Endometrial microvascular endothelial cells (primary cell): ENCODE measurements around the gene DNAH11. TPM values are rescaled to one million over a fixed set of nuclear protein-coding genes. Genes with fewer than 3 reads are reported as not detected.

ENCODE experiments used
- in situ Hi-C: cut with HindIII; loops from 2 replicates; pipeline ENCODE4 v1.10.0; 2017; ENCODE audit warnings: low sequenced_read_pairs, low pct_unique_long_range_greater_than_20kb; ENCODE audit errors: inconsistent ontology term
- total RNA-seq: library from RNA; depleted of rRNA; stranded (reverse); fragments of >200 nt; gene quantifications from one replicate; pipeline ENCODE4 v1.2.3, GENCODE V29; 2015; ENCODE audit errors: inconsistent ontology term

The DNAH11 gene
- total RNA-seq, 1 donor from 2014 or later = 3.5 TPM

DNA sequence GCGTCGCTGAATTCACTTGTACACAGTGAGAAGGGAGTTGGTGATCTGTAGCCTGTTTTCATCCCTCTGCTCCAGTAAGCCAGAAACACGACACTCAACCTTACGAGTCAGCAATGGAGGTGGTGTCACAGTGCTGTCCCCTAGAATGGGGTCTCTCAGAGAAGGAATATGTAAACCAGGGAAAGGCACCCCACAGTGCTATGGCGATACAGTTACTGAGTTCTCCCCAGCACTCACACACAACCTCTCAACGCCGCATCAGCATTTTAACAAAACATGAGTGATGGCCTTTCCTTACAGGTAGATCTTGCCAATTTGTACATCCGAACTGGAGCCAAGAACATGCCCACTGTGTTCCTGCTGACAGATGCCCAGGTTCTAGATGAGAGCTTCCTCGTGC is 206.5 kb downstream of the DNAH11 start:
- in situ Hi-C loops = no loop called here

GRCh38 chr7:21753071-21753470 is 210.2 kb downstream of the DNAH11 start:
- in situ Hi-C loops = no loop called here

- in situ Hi-C loops = no loop called here
Measured at GRCh38 chr7:21754963-21755362, 212.1 kb downstream of the DNAH11 start.

GRCh38 chr7:21757537-21758282 is 214.9 kb downstream of the DNAH11 start:
- in situ Hi-C loops = no loop called here

DNA sequence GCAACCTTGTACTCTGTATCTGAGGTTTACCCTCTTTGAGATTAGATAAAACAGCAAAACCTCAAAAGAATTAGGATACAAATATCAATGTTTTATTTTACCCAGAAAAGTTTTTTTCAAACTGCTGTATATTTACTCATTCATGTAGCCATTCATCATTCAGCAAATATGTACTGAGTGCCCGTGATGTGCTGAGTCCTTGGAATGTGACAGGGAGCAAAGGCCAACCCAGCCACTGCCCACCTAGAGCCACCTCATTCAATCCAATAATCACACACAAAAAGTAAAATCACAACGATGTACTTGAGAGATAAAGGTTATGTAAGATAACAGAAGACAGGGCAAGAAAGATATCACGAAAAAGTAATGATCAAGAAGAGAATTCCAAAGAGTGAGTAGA is 215.4 kb downstream of the DNAH11 start:
- in situ Hi-C loops = no loop called here

GRCh38 chr7:21762469-21762868 is 219.6 kb downstream of the DNAH11 start:
- in situ Hi-C loops = no loop called here

DNA sequence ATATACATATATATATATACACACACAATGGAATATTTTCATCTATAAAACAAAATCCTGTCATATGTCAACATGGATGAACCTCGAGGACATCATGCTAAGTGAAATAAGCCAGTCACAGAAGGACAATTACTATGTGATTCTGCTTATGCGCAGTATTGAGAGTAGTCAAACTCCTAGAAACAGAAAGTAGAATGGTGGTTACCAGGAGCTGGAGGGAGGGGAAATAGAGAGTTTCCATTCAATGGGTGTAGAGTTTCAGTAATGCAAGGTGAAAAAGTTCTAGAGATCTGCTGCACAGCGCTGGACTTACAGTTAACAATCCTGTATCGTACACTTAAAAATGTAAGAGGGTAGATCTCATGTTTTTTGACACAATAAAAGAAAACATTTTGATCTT is 221.0 kb downstream of the DNAH11 start:
- in situ Hi-C loops = no loop called here

DNA sequence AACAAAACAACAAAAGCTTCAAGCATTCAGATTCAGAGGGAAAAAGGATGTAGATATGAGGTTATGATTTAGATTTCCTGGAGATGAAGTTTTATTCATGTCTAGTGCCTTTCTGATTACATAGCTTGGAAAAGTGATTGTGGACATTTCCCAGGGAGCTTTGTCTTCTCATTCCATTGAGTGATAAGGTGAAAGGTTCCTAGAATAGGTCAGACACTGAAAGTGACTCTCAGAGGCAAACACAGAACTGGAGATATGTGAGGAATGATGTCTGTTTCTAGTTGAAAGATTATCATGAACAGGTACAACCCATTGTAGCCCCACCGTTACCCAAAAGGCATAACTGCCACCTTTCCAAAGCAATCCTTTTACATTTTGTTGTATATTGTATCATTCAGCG is 223.4 kb downstream of the DNAH11 start:
- in situ Hi-C loops = no loop called here

DNA sequence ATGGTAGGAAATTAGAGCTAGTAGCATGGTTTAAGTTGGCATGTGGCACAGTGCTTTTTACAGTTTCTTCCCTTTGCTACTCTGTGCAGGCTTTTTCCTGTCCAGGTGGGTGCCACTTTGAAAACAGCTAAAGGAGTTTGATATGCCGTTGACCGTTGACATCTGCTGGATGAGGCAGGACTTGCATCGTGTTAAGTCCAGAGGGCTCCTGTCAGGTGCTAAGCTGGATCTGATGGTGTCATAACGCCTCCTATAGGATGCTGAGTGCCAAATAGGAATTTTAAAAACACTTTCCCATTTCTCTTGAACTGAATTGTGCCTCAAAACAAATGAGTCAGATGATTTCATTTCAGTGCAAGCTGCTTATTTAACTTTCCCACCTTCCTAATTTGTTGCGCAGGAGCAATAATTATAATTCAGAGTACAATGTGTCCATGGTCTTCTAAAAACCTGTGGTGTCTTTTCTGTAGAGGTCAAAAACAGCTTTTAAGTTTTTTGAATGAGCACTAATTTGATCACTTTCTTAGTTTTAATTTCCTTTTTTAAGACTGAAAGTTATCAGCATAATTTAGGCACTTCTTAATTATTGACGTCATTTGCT is 224.6 kb downstream of the DNAH11 start:
- in situ Hi-C loops = no loop called here

GRCh38 chr7:21768279-21768678 is 225.4 kb downstream of the DNAH11 start:
- in situ Hi-C loops = no loop called here

- in situ Hi-C loops = no loop called here
Measured at GRCh38 chr7:21771266-21771665, 228.4 kb downstream of the DNAH11 start.

- in situ Hi-C loops = no loop called here
Measured at GRCh38 chr7:21771906-21772610, 229.2 kb downstream of the DNAH11 start.

DNA sequence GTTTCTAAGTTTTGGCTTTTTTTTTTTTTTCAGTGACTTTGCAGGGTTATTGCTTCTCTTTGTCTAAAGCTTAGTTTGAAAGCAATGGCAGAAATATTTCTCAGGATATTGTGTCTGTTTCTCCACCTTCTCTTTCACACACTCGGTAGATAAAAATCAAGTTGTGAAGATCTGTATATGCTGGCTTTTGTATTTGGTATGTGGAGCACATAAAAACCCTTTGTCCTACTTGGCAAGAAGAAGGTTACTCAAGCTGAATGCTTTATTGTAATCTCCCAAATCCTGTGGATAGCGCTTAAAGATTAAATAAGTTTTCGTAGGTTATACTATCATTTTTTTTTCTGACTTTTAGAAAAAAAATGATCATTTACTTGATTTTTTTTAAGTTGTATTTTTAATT is 230.5 kb downstream of the DNAH11 start:
- in situ Hi-C loops = no loop called here

- in situ Hi-C loops = no loop called here
Measured at GRCh38 chr7:21777921-21778320, 235.1 kb downstream of the DNAH11 start.

DNA sequence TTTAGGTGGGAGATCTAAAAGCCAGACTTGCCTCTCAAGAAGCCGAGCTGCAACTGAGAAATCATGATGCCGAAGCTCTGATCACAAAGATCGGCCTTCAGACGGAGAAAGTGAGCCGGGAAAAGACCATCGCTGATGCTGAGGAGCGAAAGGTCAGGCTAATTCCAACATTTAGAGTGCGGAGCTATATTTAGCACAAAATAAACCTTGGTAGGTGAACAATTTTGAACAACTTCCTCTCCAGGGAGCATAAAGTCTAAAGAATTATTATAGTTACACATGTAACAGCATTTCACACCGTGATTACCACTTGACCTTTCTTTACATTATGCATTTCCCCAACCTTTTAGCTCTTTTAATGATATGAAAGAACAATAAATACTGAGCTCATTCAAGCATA is 236.1 kb downstream of the DNAH11 start:
- in situ Hi-C loops = no loop called here

GRCh38 chr7:21782996-21783395 is 240.2 kb downstream of the DNAH11 start:
- in situ Hi-C loops = no loop called here

GRCh38 chr7:21784989-21785388 is 242.2 kb downstream of the DNAH11 start:
- in situ Hi-C loops = no loop called here

DNA sequence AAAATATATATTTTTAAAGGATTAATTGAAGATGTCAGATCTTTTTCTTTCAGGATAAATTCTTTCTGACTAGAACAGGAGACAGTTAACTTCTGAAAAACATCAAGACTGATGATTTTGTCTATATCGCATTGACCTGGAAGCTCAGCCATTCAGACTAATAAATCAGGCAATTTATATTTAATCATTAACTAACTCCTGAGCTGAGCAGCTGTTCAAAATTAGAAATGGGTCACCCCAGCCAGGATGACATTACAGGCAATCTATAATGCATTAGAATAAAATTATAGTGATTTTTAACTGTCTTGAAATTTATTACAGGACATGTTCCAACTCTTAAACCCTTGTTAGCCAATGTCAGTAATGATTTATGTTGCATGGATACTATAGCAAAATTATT is 263.0 kb downstream of the DNAH11 start:
- in situ Hi-C loops = no loop called here

GRCh38 chr7:21806388-21806787 is 263.5 kb downstream of the DNAH11 start:
- in situ Hi-C loops = no loop called here

DNA sequence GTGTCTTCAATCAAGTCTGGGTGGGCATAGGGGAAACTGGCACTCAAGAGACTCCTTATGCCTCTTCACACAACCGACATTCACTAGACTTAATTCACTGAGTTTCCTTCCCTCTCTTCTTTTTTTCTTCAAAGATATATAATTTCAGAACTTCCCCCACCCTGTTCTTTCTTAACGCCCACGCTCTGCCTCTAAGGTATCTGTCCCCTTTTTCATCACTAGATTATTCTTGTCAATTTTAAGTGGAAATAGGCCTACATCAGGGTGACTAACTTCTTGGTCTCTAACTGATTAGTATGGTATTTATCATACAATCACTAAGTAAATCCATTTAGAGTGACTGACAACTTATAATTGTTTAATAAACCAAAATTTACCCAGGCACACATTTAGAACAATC is 276.2 kb downstream of the DNAH11 start:
- in situ Hi-C loops = no loop called here
